GM23338 (cell line): ENCODE results near the gene TNFSF8. TPM values are rescaled to one million over a fixed set of nuclear protein-coding genes. Genes with fewer than 3 reads are reported as not detected.

Experiments
- ATAC-seq: fragments of 200-7000 bp; cut with Tn5 transposase; 3 replicates; pipeline ENCODE4 v1.9.1; 2020
- DNase-seq: peaks from one replicate; pipeline ENCODE4 v3.0.0-alpha.2; 2015; ENCODE audit warnings: low spot score
- H2AFZ ChIP-seq: fragments of 200-600 bp; sonication (generic); 2 replicates; pipeline ENCODE4 v1.8.0; 2016; ENCODE audit warnings: antibody characterized with exemption, mild to moderate bottlenecking, moderate library complexity
- H3F3A ChIP-seq: fragments of 200-600 bp; sonication (generic); replicated peaks from 2 replicates; pipeline ENCODE4 v1.8.0; 2017; ENCODE audit warnings: antibody characterized with exemption, mixed run types, low read depth
- H3K27ac ChIP-seq: fragments of 200-600 bp; sonication (generic); 2 replicates; pipeline ENCODE4 v1.6.1; 2016; ENCODE audit warnings: low read depth
- H3K27me3 ChIP-seq: fragments of 200-600 bp; sonication (generic); 2 replicates; pipeline ENCODE4 v1.8.0; 2016; ENCODE audit warnings: mild to moderate bottlenecking, mixed run types, moderate library complexity; ENCODE audit not compliant: insufficient read depth
- H3K36me3 ChIP-seq: fragments of 200-600 bp; sonication (generic); 2 replicates; pipeline ENCODE4 v1.8.0; 2016; ENCODE audit warnings: mild to moderate bottlenecking; ENCODE audit not compliant: insufficient read depth
- H3K4me1 ChIP-seq: fragments of 200-600 bp; sonication (generic); 2 replicates; pipeline ENCODE4 v1.8.0; 2016; ENCODE audit warnings: mild to moderate bottlenecking, moderate library complexity; ENCODE audit not compliant: insufficient read depth
- H3K4me2 ChIP-seq: fragments of 200-600 bp; sonication (generic); 2 replicates; pipeline ENCODE4 v1.7.1; 2017; ENCODE audit warnings: mixed run types
- H3K4me3 ChIP-seq: fragments of 200-600 bp; sonication (generic); 2 replicates; pipeline ENCODE4 v1.6.1; 2016; ENCODE audit warnings: mixed run types
- H3K79me2 ChIP-seq: fragments of 200-600 bp; sonication (generic); replicated peaks from 2 replicates; pipeline ENCODE4 v1.8.0; 2017; ENCODE audit warnings: mild to moderate bottlenecking; ENCODE audit not compliant: insufficient read depth
- H3K9me2 ChIP-seq: fragments of 200-600 bp; sonication (generic); 2 replicates; pipeline ENCODE4 v1.8.0; 2017; ENCODE audit not compliant: insufficient read depth
- H4K20me1 ChIP-seq: fragments of 200-600 bp; sonication (generic); replicated peaks from 2 replicates; pipeline ENCODE4 v1.8.0; 2017; ENCODE audit warnings: mild to moderate bottlenecking; ENCODE audit not compliant: insufficient read depth
- H3K27ac Mint-ChIP-seq: 2 replicates; pipeline ENCODE4 v1.8.0; 2020; ENCODE audit warnings: inconsistent platforms, mild to moderate bottlenecking, moderate library complexity, mixed read lengths
- H3K27me3 Mint-ChIP-seq: 3 replicates; pipeline ENCODE4 v1.8.0; 2022; ENCODE audit warnings: low read depth, mild to moderate bottlenecking, moderate library complexity, mixed read lengths, inconsistent platforms; ENCODE audit not compliant: insufficient read depth, poor library complexity
- H3K36me3 Mint-ChIP-seq: 3 replicates; pipeline ENCODE4 v1.8.0; 2021; ENCODE audit warnings: low read depth, mild to moderate bottlenecking, inconsistent platforms, moderate library complexity, mixed read lengths
- H3K4me1 Mint-ChIP-seq: 3 replicates; pipeline ENCODE4 v1.8.0; 2020; ENCODE audit warnings: mild to moderate bottlenecking, inconsistent platforms, mixed read lengths
- H3K4me3 Mint-ChIP-seq: 3 replicates; pipeline ENCODE4 v1.8.0; 2021; ENCODE audit warnings: moderate library complexity, mild to moderate bottlenecking, inconsistent platforms, mixed read lengths
- H3K9me3 Mint-ChIP-seq: 3 replicates; pipeline ENCODE4 v1.8.0; 2020; ENCODE audit warnings: moderate library complexity, mild to moderate bottlenecking, inconsistent platforms, mixed read lengths
- CTCF ChIP-seq, 2 experiments: fragments of 200-600 bp in 1 of 2; sonication (generic) in 1 of 2; conservative IDR thresholded peaks; 2 replicates each; pipeline versions ENCODE4 v1.5.1 to v1.6.1; 2016 to 2017; ENCODE audit warnings: antibody characterized with exemption in 2 of 2, low read depth in 2 of 2, mild to moderate bottlenecking in 2 of 2, moderate library complexity in 1 of 2
- ETS1 ChIP-seq: IDR thresholded peaks from 2 replicates; pipeline ENCODE4 v1.6.1; 2016; ENCODE audit warnings: antibody characterized with exemption
- EZH2 ChIP-seq: fragments of 200-600 bp; sonication (generic); IDR thresholded peaks from one replicate; pipeline ENCODE4 v1.8.0; 2017; ENCODE audit warnings: antibody characterized with exemption, mild to moderate bottlenecking, low read depth; ENCODE audit not compliant: unreplicated experiment
- EZH2phosphoT487 ChIP-seq: fragments of 200-600 bp; sonication (generic); IDR thresholded peaks from one replicate; pipeline ENCODE4 v1.8.1; 2018; ENCODE audit warnings: antibody characterized with exemption; ENCODE audit not compliant: unreplicated experiment
- JUNB ChIP-seq: IDR thresholded peaks from one replicate; pipeline ENCODE4 v1.6.1; 2016; ENCODE audit warnings: antibody characterized with exemption; ENCODE audit not compliant: unreplicated experiment
- NANOG ChIP-seq: IDR thresholded peaks from 2 replicates; pipeline ENCODE4 v1.6.1; 2016; ENCODE audit warnings: antibody characterized with exemption, borderline replicate concordance
- REST ChIP-seq: IDR thresholded peaks from one replicate; pipeline ENCODE4 v1.6.1; 2018; ENCODE audit warnings: antibody characterized with exemption; ENCODE audit not compliant: unreplicated experiment
- ZNF114 ChIP-seq: fragments of 250-450 bp; sonication (Bioruptor Pico); IDR thresholded peaks from 2 replicates; pipeline ENCODE4 v1.5.0; 2020; ENCODE audit warnings: mild to moderate bottlenecking, moderate library complexity
- ZNF331 ChIP-seq: fragments of 250-450 bp; sonication (Bioruptor Pico); IDR thresholded peaks from 2 replicates; pipeline ENCODE4 v1.5.0; 2020; ENCODE audit warnings: low read depth, mild to moderate bottlenecking, moderate library complexity
- polyA plus RNA-seq: library from polyadenylated mRNA; unstranded; fragments of >200 nt; fragmentation: Nextera tagmentation; extraction: Ambion mirVana; gene quantifications from 2 replicates; pipeline ENCODE4 v1.2.1, GENCODE V29; 2016
- total RNA-seq: library from RNA; depleted of rRNA; stranded (reverse); fragments of >200 nt; shearing (Covaris generic); gene quantifications from 2 replicates; pipeline ENCODE4 v1.2.3, GENCODE V29; 2014

TNFSF8 gene
- total and polyA plus RNA-seq, 2 experiments from 2014 or later: not detected

- no peak for ATAC-seq
- H3K4me2 ChIP-seq: no peak overlapping the region
- H3K27me3 ChIP-seq: peaks cover 55% of the 10 kb centered on the region
- no peaks in the 10 kb centered on the region; the same call in none of the 2 replicates for H4K20me1 ChIP-seq
- H3K4me1 Mint-ChIP-seq: no peaks in the 10 kb centered on the region
- H2AFZ ChIP-seq: no peak overlapping the region
- H3K27me3 Mint-ChIP-seq: peaks cover 18% of the 10 kb centered on the region
- no peaks in the 10 kb centered on the region for H3K79me2 ChIP-seq
- no peaks in the 10 kb centered on the region for H3K36me3 Mint-ChIP-seq
- H3K27ac ChIP-seq: no peak overlapping the region
- H3K27ac Mint-ChIP-seq: no peak overlapping the region
- no peaks in the 10 kb centered on the region for H3K4me1 ChIP-seq
- H3K4me3 ChIP-seq: no peak overlapping the region
- no peaks in the 10 kb centered on the region for H3F3A ChIP-seq
- no peaks in the 10 kb centered on the region for H3K9me3 Mint-ChIP-seq
- no peak for TF ChIP-seq EZH2phosphoT487
- DNase-seq: no peak
- H3K36me3 ChIP-seq: no peaks in the 10 kb centered on the region
- no peak overlapping the region for H3K4me3 Mint-ChIP-seq
- H3K9me2 ChIP-seq: no peaks in the 10 kb centered on the region
These were observed 8.5 kb upstream of the TNFSF8 start for GRCh38 chr9:114938687-114939575.

GRCh38 chr9:114937516-114937915 lies 7.1 kb upstream of the TNFSF8 start:
- Histone ChIP-seq H3K9me2 (no peaks in the 10 kb centered on the region), H3K27ac (no peak overlapping the region), H3K4me2 (no peak overlapping the region), H3F3A (no peaks in the 10 kb centered on the region), H2AFZ (no peak overlapping the region), H3K4me3 (no peak overlapping the region), H3K36me3 (no peaks in the 10 kb centered on the region), H3K27me3 (peaks cover 70% of the 10 kb centered on the region), H4K20me1 (no peaks in the 10 kb centered on the region; the same call in none of the 2 replicates), H3K4me1 (no peaks in the 10 kb centered on the region), H3K79me2 (no peaks in the 10 kb centered on the region)
- Mint-ChIP-seq H3K36me3 (no peaks in the 10 kb centered on the region), H3K4me1 (no peaks in the 10 kb centered on the region), H3K9me3 (no peaks in the 10 kb centered on the region), H3K27me3 (peaks cover 31% of the 10 kb centered on the region), H3K27ac (no peak overlapping the region), H3K4me3 (no peak overlapping the region)
- ATAC-seq: no peak
- DNase-seq: no peak
- no peak for TF ChIP-seq ETS1
- no peak for TF ChIP-seq ZNF114
- no peak for TF ChIP-seq NANOG
- TF ChIP-seq CTCF (conservative IDR thresholded peaks at IDR 0.05; ENCODE audit: low read depth in 2 of 2): no peak
- TF ChIP-seq EZH2: no peak
- TF ChIP-seq ZNF331 (CRISPR knock-in tag): no peak
- TF ChIP-seq JUNB: no peak
- TF ChIP-seq REST: no peak
- no peak for TF ChIP-seq EZH2phosphoT487
